Measurements from ENCODE around the gene PPP1R1B. TPM values are rescaled to one million over a fixed set of nuclear protein-coding genes. Genes with fewer than 3 reads are reported as not detected.

Gene PPP1R1B
- total RNA-seq, 1 donor from 2014 or later: not detected

GRCh38 chr17:39661744-39662541, 35.2 kb downstream of the PPP1R1B start:
- Mint-ChIP-seq H3K9me3 (no peaks in the 10 kb centered on the region), H3K27ac (no peak overlapping the region), H3K4me3 (no peak overlapping the region), H3K36me3 (ENCODE audit: low read depth) (peaks cover 33% of the 10 kb centered on the region), H3K27me3 (peaks cover 6% of the 10 kb centered on the region), H3K4me1 (peaks cover 50% of the 10 kb centered on the region)
- no peak for DNase-seq
- POLR2A ChIA-PET: no interaction called here
- TF ChIP-seq CTCF (IDR thresholded peaks at IDR 0.05): no peak
- CTCF ChIA-PET: interaction anchor here (1.2 kb wide), 1 partner anchor 9 kb away, joined by 3 read pairs; no protein-coding TSS in a partner anchor
- intact Hi-C loops (cut with micrococcal nuclease): no loop called here
- ATAC-seq (ENCODE audit: low read depth): no peak

GRCh38 chr17:39662551-39663339, 36.0 kb downstream of the PPP1R1B start:
- intact Hi-C loops (cut with micrococcal nuclease): no loop called here
- H3K4me1 Mint-ChIP-seq: peaks cover 51% of the 10 kb centered on the region
- ATAC-seq (ENCODE audit: low read depth) (no peak), DNase-seq (no peak)
- no peak overlapping the region for H3K27ac Mint-ChIP-seq
- ChIA-PET CTCF (interaction anchor here (1.2 kb wide), 1 partner anchor 10 kb away, joined by 3 read pairs; no protein-coding TSS in a partner anchor), POLR2A (interaction anchor here (0.7 kb wide), 1 partner anchor 42 kb away, joined by 4 read pairs; no protein-coding TSS in a partner anchor)
- H3K27me3 Mint-ChIP-seq: peaks cover 8% of the 10 kb centered on the region
- H3K4me3 Mint-ChIP-seq: no peak overlapping the region
- peaks cover 31% of the 10 kb centered on the region for H3K36me3 Mint-ChIP-seq (ENCODE audit: low read depth)
- no peaks in the 10 kb centered on the region for H3K9me3 Mint-ChIP-seq
- no peak for TF ChIP-seq CTCF (IDR thresholded peaks at IDR 0.05)

GRCh38 chr17:39663340-39663687, 36.6 kb downstream of the PPP1R1B start:
- peaks cover 46% of the 10 kb centered on the region for H3K4me1 Mint-ChIP-seq
- intact Hi-C loops (cut with micrococcal nuclease): no loop called here
- no peak for TF ChIP-seq CTCF (IDR thresholded peaks at IDR 0.05)
- no peak overlapping the region for H3K4me3 Mint-ChIP-seq
- peaks cover 28% of the 10 kb centered on the region for H3K36me3 Mint-ChIP-seq (ENCODE audit: low read depth)
- ChIA-PET CTCF (interaction anchor here (1.2 kb wide), 1 partner anchor 11 kb away, joined by 3 read pairs; no protein-coding TSS in a partner anchor), POLR2A (no interaction called here)
- H3K27ac Mint-ChIP-seq: no peak overlapping the region
- DNase-seq (no peak), ATAC-seq (ENCODE audit: low read depth) (no peak)
- H3K27me3 Mint-ChIP-seq: peaks cover 8% of the 10 kb centered on the region
- H3K9me3 Mint-ChIP-seq: no peaks in the 10 kb centered on the region

GRCh38 chr17:39663688-39664580, 37.2 kb downstream of the PPP1R1B start:
- POLR2A ChIA-PET: no interaction called here
- no peak for ATAC-seq (ENCODE audit: low read depth)
- DNase-seq: no peak
- H3K4me1 Mint-ChIP-seq: peaks cover 44% of the 10 kb centered on the region
- peaks cover 26% of the 10 kb centered on the region for H3K36me3 Mint-ChIP-seq (ENCODE audit: low read depth)
- intact Hi-C loops (cut with micrococcal nuclease): no loop called here
- CTCF ChIA-PET: no interaction called here
- TF ChIP-seq CTCF (IDR thresholded peaks at IDR 0.05): no peak
- H3K27me3 Mint-ChIP-seq: peaks cover 12% of the 10 kb centered on the region
- H3K27ac Mint-ChIP-seq: no peak overlapping the region
- no peaks in the 10 kb centered on the region for H3K9me3 Mint-ChIP-seq
- no peak overlapping the region for H3K4me3 Mint-ChIP-seq

All from activated B cell treated with CpG ODN at 0.5 μM for 24 hours (primary cell).